Epithelial cell of prostate (primary cell): ENCODE data around the gene TSHR.
A peak's percentile ranks its signal among the peaks of the same experiment; 100 is the strongest.

Source experiments
- DNase-seq: peaks from one replicate; pipeline ENCODE4 v3.0.0-alpha.2; 2011; ENCODE audit warnings: low read depth, low spot score
- H3K27ac ChIP-seq: fragments of 450-650 bp; 2 replicates; pipeline ENCODE4 v1.5.1; 2017; ENCODE audit warnings: mild to moderate bottlenecking

Gene TSHR

GRCh38 chr14:81122326-81122725, 166.9 kb downstream of the TSHR start:
- H3K27ac ChIP-seq: no peak overlapping the region
- no peak for DNase-seq

- DNase-seq: no peak
- H3K27ac ChIP-seq: no peak overlapping the region
Observed at GRCh38 chr14:81123811-81124210, 168.4 kb downstream of the TSHR start.

- no peak overlapping the region for H3K27ac ChIP-seq
- no peak for DNase-seq
Observed at GRCh38 chr14:81125536-81125935, 170.1 kb downstream of the TSHR start.

- DNase-seq: no peak
Observed at GRCh38 chr14:81127785-81128184, 172.4 kb downstream of the TSHR start.

GRCh38 chr14:81129242-81129641, 173.8 kb downstream of the TSHR start:
- no peak overlapping the region for H3K27ac ChIP-seq
- no peak for DNase-seq

More at GRCh38 chr14:81127785-81128184, 172.4 kb downstream of the TSHR start:
- H3K27ac ChIP-seq: no peak overlapping the region

- DNase-seq: no peak
- no peak overlapping the region for H3K27ac ChIP-seq
Observed at GRCh38 chr14:81132468-81132867, 177.0 kb downstream of the TSHR start.

GRCh38 chr14:81133400-81133799, 178.0 kb downstream of the TSHR start:
- DNase-seq: no peak

GRCh38 chr14:81137316-81137715, 181.9 kb downstream of the TSHR start:
- peak; percentile 29 for DNase-seq
- H3K27ac ChIP-seq: no peak overlapping the region

More at GRCh38 chr14:81133400-81133799, 178.0 kb downstream of the TSHR start:
- no peak overlapping the region for H3K27ac ChIP-seq

- H3K27ac ChIP-seq: no peak overlapping the region
- DNase-seq: no peak
Observed at GRCh38 chr14:81138429-81138828, 183.0 kb downstream of the TSHR start.

- DNase-seq: no peak
- H3K27ac ChIP-seq: no peak overlapping the region
Observed at GRCh38 chr14:81141426-81141825, 186.0 kb downstream of the TSHR start.

GRCh38 chr14:81143793-81144192, 188.4 kb downstream of the TSHR start:
- DNase-seq: no peak
- no peak overlapping the region for H3K27ac ChIP-seq

- H3K27ac ChIP-seq: no peak overlapping the region
- no peak for DNase-seq
Observed at GRCh38 chr14:81144824-81145603, 189.6 kb downstream of the TSHR start.

- no peak overlapping the region for H3K27ac ChIP-seq
- DNase-seq: no peak
Observed at GRCh38 chr14:81147140-81147897, 191.9 kb downstream of the TSHR start.

GRCh38 chr14:81148635-81149034, 193.2 kb downstream of the TSHR start:
- H3K27ac ChIP-seq: no peak overlapping the region
- no peak for DNase-seq

GRCh38 chr14:81153187-81153586, 197.8 kb downstream of the TSHR start:
- H3K27ac ChIP-seq: no peak overlapping the region
- no peak for DNase-seq

- H3K27ac ChIP-seq: no peak overlapping the region
- DNase-seq: no peak
Observed at GRCh38 chr14:81157431-81157830, 202.0 kb downstream of the TSHR start.

- no peak overlapping the region for H3K27ac ChIP-seq
- DNase-seq: no peak
Observed at GRCh38 chr14:81161088-81161487, 205.7 kb downstream of the TSHR start.

- H3K27ac ChIP-seq: no peak overlapping the region
- DNase-seq: no peak
Observed at GRCh38 chr14:81161749-81162148, 206.3 kb downstream of the TSHR start.

- peak; percentile 8 for DNase-seq
- H3K27ac ChIP-seq: no peak overlapping the region
Observed at GRCh38 chr14:81162941-81163340, 207.5 kb downstream of the TSHR start.

- peak; percentile 78 for DNase-seq
- H3K27ac ChIP-seq: no peak overlapping the region
Observed at GRCh38 chr14:81164167-81164774, 208.8 kb downstream of the TSHR start.

GRCh38 chr14:81165188-81165587, 209.8 kb downstream of the TSHR start:
- no peak overlapping the region for H3K27ac ChIP-seq
- no peak for DNase-seq
